ENCODE measurements around the gene ELAC2.

GRCh38 chr17:13005530-13005929 lies 12.3 kb downstream of the ELAC2 start:
- TF ChIP-seq YY1 (IDR thresholded peaks at IDR 0.05; ENCODE audit: insufficient read depth, insufficient read length) (no peak), SUZ12 (IDR thresholded peaks at IDR 0.05; ENCODE audit: extremely low read depth, insufficient read depth, insufficient read length) (no peak), ZNF274 (IDR thresholded peaks at IDR 0.05; ENCODE audit: low read depth, low read length) (no peak)

All from NT2/D1 (cell line).